Medulla oblongata (tissue), 1 donor: ENCODE measurements around the gene CSPG4.
"Not testable (repeated sequence)": the region's sequence is repeated elsewhere in the genome, so short reads cannot be mapped to it uniquely, and the experiment has no call there.

Experiments
- DNase-seq: peaks from one replicate; pipeline ENCODE4 v3.0.0-alpha.2; 2015; ENCODE audit errors: extremely low spot score

CSPG4 gene

GRCh38 chr15:75692311-75692710, 20.3 kb downstream of the CSPG4 start:
- DNase-seq: not testable (repeated sequence)

DNA sequence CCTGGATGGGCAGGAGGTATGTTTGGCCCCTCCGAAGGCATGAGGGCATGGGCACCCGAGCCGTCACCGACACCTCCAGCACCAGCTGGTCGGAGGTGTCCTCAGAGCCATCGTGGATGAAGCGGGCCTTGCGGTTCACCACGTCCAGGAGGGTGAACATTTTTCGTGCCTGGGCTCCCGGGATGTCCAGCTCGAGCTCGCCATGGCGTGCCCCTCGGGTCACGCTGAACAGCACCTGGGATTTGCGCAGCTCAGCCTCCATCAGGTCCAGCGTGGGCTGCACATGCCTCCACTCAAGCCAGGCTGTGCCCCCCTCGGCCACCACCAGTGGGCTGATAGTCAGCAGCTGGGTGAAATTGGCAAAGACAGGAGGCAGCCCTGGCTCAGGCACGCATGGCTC, 23.2 kb downstream of the CSPG4 start:
- DNase-seq: not testable (repeated sequence)

DNA sequence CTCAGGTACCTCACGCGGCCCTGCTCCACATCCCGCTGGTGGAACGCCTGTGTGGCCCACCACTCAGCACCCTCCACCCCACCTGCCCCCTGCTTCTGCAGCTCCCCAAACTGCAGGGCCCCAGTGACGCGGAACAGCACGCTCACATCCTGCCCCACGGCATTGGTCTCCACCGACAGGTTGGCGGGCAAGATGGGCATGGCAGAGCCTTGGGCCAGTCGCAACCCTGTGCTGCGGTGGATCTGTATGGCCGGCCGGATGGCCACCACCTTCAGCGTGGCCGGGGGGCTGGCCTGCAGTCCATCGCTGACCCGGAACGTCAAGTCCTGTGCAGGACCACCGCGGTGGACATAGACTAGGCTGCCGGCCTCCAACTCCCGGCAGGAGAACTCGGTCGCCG, 23.8 kb downstream of the CSPG4 start:
- no peak for DNase-seq

- DNase-seq: no peak
Measured at GRCh38 chr15:75688278-75688557, 24.4 kb downstream of the CSPG4 start.

DNA sequence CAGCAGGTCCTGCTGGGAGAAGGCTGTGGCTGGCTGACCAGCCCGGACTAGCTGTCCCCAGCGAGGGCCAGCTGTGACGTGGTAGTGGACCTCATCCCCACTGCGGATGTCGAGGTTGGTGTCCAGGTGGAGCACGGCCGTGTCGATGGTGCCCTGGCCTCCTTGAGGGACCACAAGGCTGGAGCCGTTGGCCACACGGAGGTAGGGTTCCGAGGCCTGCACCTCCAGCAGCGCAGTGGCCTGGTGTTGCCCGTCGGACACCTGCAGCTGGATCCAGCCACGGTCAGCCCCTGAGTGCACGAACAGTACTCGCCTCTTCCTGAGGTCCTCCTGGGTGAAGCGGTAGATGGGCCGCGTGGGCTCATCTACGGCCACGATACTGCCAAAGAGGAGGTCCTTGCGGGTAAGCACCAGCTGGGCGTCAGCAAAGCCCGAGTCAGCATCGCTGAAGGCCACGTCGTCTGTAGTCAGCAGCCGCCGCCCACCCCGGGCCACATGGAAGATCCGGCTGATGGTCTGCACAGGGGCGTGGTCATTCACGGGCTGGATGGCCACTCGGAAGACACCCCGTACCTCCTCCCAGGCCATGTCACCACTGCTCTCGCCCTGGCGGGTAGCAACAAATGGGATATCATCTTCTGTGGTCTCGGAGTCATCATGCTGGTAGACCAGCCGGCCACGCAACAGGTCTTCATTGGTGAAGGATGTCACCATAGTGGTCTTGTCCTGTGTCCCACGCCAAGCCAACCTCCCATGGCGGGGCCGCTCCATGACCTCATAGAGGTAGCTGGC, 25.0 kb downstream of the CSPG4 start:
- no peak for DNase-seq

DNA sequence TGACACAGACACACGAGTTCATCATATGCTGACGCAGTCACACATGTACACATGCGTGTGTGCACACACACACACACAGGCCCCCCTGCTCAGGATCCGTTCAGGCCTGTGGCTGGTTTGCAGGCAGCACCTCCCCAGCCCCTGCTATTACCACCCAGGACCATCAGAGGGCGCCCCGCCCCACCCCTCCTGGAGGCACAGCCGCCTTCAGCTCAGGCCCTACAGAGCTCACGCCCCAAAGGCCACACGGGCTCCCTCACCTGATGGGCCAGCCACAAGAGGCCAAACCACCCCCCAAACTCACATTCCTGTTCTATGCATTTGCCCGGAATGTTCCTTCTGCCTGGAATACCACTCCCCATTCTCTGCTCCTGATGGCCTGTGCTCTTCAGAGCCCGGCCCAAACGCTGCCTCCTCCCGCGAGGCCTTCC, 26.4 kb downstream of the CSPG4 start:
- peak; percentile 50 for DNase-seq

DNA sequence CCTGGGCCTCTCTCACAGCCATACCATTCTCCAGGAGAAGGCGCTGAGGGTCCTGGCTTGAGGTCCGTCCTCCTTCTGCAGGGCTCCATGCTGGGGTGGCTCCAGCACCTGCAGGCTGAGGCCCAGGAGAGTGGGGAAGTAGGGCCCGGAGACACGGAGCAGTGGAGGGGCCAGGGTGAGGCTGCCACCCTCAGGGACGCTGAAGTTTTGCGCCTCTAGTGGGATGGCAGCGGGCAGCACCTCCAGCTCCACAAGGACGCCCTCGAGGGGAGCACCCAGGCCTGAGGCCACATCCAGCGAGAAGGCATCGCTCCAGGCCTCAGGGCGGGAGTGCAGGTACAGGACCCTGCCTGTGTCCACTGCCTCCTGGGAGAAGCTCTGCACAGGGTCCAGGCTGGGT, 27.5 kb downstream of the CSPG4 start:
- no peak for DNase-seq

GRCh38 chr15:75684648-75685047, 28.0 kb downstream of the CSPG4 start:
- no peak for DNase-seq

- DNase-seq: peak; percentile 60
Measured at GRCh38 chr15:75683646-75684312, 28.9 kb downstream of the CSPG4 start.

- DNase-seq: no peak
Measured at GRCh38 chr15:75682181-75683135, 30.2 kb downstream of the CSPG4 start.

- DNase-seq: no peak
Measured at GRCh38 chr15:75680007-75680789, 32.5 kb downstream of the CSPG4 start.

DNA sequence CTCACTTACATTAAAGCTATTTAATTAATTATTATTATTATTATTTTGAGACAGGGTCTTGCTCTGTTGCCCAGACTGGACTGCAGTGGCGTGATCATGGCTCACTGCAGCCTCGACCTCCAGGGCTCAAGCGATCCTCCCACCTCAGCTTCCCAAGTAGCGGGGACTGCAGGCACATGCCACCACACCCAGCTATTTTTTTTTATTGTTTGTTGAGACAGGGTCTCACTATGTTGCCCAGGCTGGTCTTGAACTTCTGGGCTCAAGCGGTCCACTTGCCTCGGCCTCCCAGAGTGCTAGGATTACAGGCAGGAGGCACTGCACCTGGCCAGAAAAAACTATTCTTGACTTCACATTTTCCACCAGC, 34.3 kb downstream of the CSPG4 start:
- DNase-seq: not testable (repeated sequence)

GRCh38 chr15:75677465-75678323, 35.0 kb downstream of the CSPG4 start:
- DNase-seq: no peak

DNA sequence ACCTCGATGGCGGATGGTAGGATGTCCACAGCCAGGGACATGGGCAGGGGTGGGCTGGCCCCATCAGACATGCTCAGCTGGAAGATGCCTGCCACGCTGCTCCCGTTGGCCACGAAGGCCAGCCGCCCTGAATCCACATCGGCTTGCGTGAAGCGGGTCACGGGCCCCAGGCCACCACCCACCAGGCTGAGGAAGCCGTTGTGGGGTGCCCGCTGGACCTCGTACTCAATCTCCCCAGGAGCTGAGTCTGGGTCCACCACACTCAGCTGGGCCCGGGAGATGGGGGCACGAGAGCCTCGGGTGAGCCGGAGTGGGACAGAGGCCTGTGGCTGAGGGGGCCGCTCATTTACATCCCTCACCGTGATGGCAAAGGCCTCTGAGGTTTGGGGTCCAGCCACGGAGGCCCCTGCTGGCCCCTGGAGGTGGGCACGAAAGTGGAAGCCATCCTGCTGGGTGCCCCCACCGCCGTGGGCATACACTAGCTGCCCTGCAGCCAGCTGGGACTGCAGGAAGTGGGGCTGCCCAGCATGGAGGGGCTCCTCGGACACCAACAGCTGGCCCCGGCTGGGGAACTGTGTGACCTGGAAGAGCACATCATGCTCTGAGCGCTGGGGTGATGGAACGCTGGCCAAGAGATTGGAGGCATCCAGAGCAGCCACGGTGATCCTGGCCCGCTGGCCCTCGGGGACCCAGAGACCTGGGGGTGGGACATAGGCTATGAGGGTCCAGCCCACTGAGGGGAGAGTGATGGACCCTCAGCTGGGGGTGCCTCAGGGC, 35.8 kb downstream of the CSPG4 start:
- no peak for DNase-seq

GRCh38 chr15:75675579-75676404, 36.9 kb downstream of the CSPG4 start:
- DNase-seq: peak; percentile 21

DNA sequence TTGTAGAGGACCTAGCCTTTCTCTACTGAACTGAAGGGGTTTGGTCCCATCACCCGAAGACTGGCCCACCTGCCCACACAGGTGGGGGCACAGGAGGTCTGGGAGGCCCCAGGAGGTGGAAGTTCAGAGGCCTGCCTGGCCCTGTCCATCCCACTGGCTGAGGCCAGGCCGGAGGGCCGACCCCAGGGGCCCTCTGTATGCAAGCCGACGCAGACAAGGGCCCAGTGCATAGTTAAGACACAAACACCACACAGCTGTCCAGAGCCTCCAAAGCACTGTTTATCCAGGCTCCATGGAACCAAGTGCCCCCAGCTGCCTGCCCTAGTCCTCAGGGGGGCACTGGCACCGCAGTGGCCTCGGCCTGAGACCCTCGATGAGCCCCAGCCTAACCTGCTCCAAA, 38.3 kb downstream of the CSPG4 start:
- no peak for DNase-seq

GRCh38 chr15:75673426-75674235, 39.0 kb downstream of the CSPG4 start:
- no peak for DNase-seq
